HG02884 (cell line): ENCODE results near the gene CYP2D6.
"Not testable (repeated sequence)": the region's sequence is repeated elsewhere in the genome, so short reads cannot be mapped to it uniquely, and the experiment has no call there.

ENCODE experiments used
- ATAC-seq: cut with Tn5 transposase; IDR thresholded peaks from one replicate; pipeline ENCODE4 v1.9.1; 2021; ENCODE audit warnings: mild to moderate bottlenecking, moderate library complexity; ENCODE audit not compliant: unreplicated experiment

The CYP2D6 gene

GRCh38 chr22:42130639-42131431 is at the start of gene CYP2D6:
Gene CYP2D6, minus strand, starts transcription at chr22:42130810. Its CDS starts 19 bp downstream, at chr22:42130791.
- ATAC-seq: not testable (repeated sequence)

- no peak for ATAC-seq
Measured at GRCh38 chr22:42179616-42180015, 49.0 kb upstream of the CYP2D6 start.

DNA sequence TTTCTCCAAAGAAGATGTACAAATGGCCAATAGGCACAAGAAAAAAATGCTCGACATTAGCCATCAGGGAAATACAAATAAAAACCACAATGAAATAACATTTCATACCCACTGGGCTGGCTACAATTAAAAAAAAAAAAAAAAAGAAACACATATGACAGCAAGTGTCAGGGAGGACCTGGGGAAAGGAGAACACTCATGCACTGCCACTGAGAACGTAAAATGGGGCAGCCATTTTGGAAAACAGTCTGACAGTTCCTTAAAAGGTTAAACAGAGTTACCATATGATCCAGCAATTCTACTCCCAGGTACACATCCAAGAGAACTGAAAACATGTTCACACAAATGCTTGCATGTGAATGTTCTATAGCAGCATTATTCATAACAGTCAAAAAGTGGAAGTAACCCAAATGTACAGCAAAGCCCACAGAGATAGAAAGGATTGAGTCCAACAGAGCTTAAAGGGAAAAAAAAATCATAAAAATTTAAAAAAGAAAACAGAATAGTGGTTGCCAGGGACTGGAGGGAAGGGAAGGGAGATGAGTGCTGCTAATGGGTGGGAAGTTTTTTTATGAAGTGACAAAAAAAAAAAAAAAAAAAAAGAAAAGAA is 48.4 kb upstream of the CYP2D6 start:
- ATAC-seq: no peak

DNA sequence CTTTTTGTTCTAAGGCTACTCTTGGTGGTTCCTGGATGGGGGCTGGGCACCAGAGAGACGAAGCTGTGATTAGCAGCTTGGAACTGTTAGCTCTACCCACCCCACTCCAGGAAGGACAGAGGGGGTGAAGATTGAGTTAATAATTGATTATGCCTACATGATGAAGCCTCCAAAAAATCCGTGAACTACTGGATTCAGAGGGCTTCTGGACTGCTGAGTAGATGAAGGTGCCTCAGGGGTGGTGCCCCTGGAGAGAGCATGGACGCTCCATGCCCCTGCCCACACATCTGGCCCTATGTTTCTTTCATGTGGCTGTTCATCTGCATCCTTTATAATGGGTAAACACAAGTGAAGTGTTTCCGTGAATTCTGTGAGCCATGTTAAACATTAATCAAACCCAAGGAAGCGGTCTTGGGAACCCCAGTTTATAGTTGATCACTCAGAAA is 47.3 kb upstream of the CYP2D6 start:
- ATAC-seq: no peak

DNA sequence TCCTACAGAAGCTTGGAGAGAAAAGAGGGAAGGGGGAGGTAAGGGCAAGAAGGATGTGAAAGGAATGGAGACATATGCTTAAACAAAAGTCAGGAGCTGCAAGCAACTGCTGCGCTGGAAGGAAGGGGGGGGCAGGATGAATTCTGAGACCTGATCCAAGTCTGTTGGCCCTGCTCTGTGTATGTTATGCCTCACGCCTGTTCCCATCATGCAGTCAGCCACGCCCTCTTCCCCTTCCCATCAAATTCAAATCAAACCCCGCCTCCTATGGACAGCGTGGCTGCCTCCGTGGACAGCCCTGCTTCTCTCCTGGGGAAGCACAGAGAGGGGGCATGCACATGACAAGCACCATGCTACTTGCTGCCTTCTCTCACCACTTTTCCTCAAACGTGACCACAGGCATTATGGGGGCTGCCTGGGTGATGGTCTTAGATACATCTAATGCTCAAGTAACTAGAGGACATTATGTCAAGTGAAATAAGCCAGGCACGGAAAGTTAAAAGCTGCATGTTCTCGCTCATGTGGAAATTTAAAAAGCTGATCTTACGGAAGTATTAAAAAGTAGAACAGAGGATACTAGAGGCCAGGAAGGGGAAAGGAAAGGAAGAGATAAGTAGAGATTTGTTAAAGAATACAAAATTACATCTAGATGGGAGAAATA is 45.8 kb upstream of the CYP2D6 start:
- no peak for ATAC-seq

DNA sequence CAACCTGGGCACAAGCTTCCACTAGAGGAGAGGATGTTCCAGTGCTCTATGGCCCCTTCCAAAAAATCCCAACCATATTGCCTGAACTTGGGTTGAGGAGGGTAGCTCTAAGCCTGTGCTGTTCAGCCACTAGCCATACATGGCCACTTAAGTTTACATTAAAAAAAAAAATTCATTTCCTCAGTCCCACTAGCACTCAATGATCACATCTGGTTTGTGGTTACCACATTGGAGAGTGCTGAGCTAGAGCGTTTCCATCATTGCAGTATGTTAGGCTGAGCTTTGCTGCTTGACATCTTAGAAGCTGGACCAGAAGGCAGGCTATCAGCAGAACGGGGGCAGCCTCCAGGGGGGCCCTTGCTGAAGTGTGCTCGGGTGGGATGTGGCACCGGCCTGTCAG is 43.5 kb upstream of the CYP2D6 start:
- ATAC-seq: no peak

- no peak for ATAC-seq
Measured at GRCh38 chr22:42173183-42173926, 42.7 kb upstream of the CYP2D6 start.

- no peak for ATAC-seq
Measured at GRCh38 chr22:42172773-42173172, 42.2 kb upstream of the CYP2D6 start.

GRCh38 chr22:42171946-42172719 is 41.5 kb upstream of the CYP2D6 start:
- no peak for ATAC-seq

- ATAC-seq: no peak
Measured at GRCh38 chr22:42171417-42171816, 40.8 kb upstream of the CYP2D6 start.

DNA sequence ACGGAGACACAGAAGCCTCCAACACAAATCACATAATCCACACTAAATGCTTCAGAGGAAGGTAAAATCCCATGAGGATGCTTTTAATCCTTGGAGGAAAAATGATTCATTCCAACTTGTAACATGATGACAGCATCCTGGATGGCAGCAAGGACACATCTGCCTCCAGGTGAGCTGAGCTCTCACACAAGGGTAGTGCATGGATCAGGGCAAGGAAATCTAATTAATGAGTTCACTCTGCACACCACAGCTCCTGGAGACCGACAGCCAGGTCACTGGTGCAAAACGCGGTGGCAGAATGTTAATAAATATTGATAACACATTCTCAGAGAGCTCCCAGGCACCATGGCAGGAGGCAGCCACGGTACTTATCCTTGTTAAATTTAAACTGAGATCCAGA is 40.3 kb upstream of the CYP2D6 start:
- ATAC-seq: no peak

DNA sequence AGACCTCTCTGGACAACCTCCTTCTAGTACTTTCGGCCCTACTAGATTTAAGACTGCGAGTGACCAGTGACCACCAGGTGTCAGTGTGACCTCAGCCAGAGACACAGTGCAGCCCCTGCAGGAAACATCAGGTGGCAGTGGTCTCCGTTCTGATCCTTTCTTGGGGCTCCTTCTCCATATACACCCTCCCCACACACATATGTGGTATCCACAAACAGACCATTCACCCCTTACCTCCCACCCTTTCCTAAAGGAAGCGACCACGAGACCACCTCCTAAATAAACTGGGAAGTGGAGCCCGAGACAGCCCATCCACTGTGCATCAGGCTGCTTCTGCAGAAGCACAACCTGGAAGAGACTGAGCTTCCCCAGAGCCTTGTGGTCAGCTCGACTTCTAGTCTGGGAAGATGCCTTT is 38.5 kb upstream of the CYP2D6 start:
- ATAC-seq: no peak

DNA sequence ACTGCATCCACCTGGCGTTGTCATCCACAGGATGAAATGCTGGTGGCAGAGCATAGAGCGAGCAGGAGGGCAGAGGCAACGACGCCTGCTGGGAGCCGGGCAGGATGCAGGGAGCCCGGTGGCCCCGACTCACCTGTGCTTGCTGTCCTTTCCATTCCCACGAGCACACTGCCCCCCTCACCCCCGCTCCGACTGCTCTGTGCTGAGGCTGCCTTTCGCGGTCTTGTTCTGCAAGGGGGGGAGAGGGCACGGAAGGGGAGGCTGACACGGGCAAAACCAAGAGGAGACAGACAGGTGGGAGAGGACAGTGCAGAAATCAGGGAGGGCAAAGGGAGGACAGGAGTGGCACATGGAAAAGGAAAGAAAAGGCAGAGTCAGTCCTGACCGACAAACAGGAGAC is 37.9 kb upstream of the CYP2D6 start:
- ATAC-seq: no peak

GRCh38 chr22:42167066-42167465 is 36.5 kb upstream of the CYP2D6 start:
- ATAC-seq: no peak

GRCh38 chr22:42164901-42165300 is 34.3 kb upstream of the CYP2D6 start:
- no peak for ATAC-seq

DNA sequence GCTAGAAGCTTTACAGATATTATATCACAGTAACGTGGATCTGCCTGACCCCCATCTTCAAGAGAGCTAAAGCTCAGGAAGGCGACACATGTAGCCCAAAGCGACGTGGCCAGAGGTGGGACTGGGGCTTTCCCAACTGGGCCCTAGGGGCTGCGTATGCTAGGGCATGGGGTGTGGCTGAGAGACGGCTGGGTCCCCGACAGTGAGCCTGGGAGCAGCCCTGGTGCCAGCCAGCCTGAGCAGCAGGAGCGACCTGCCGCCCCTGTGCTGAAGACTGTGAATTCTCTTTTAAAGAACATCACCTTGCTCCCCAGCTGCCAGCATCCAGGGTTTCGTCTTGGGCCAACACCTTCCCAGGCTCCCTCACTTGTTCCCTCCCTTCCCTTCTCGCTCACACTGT is 32.9 kb upstream of the CYP2D6 start:
- no peak for ATAC-seq

GRCh38 chr22:42162728-42163489 is 32.3 kb upstream of the CYP2D6 start:
- no peak for ATAC-seq

DNA sequence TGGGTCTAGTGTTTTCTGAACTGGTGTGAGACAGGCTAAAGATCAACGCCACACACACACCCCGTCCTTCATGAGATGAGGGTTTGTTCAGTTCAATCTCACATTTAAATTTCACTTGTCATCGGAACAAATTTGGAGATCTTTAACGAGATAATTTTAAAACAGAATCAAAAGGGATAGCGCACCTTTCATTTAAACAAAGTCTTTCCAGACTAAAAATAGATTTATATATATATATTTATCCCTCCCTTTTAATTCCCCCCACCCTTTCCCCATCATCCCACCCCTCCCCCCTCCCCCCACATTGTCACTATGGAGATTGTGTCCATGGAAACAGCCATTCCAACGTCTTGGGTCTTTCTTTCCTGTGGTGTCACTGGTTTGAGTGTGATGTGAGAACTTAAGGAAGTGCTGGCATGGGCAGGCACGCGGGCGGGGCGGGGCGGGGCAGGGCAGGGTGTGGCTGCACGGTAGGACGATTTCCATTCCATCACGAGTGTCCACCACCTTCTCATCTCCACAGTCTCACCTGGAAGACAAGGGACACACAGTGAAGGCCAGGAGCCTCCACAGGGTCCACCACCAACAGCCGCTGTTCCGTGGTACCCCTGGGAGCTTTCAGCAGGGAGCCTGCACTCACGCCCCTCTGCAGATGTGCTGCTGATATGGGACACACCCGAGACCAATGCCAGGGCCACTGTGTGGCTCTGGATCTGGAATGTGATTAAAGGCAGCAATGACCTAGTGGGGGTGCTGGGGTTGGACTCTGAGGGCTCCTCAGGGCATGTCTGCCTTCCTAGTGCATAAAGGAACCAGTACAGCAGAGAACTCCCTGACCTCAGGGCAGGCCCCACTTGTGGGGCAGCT is 30.5 kb upstream of the CYP2D6 start:
- ATAC-seq: no peak

DNA sequence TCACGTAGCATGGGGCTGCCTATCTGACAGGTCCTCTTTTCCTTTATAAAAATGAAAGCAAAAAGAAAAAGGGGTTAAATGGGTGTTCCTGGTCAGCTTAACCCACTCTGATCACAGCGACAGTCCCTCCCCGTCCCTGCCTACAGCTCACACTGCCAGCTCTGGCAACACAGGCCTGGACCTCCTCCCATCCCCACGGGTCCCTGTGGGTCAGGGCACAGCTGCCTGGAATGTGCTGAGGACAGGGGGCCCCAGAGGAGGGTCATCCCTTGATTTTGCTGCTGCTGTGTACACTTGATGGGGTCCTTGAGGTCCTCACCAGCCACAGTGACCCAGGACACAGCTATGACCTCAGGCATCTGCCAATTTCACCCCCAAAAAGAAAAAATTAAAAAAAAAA is 29.6 kb upstream of the CYP2D6 start:
- ATAC-seq: no peak
